IMR-90 (cell line): ENCODE measurements around the gene PFKFB1. TPM values are rescaled to one million over a fixed set of nuclear protein-coding genes. Genes with fewer than 3 reads are reported as not detected.

Experiments
- ATAC-seq: fragments of 200-7000 bp; cut with Tn5 transposase; 2 replicates; pipeline ENCODE4 v1.9.1; 2020; ENCODE audit warnings: low read depth, mild to moderate bottlenecking, moderate library complexity
- BruUV-seq: library from RNA; stranded (reverse); fragments of 400-500 nt; replicated peaks from 2 replicates; lab custom pipeline; 2021; lab: Mats Ljungman, UMichigan
- CTCF ChIA-PET: fragments of 300-600 bp; formaldehyde crosslinking; extraction: SDS; loops from one replicate; lab custom pipeline; 2021; ENCODE audit warnings: antibody characterized with exemption; lab: Yijun Ruan, JAX
- POLR2A ChIA-PET: fragments of 300-600 bp; sonication (Branson Sonifier 250); formaldehyde crosslinking; loops from one replicate; lab custom pipeline; 2022; ENCODE audit warnings: antibody characterized with exemption; ENCODE audit not compliant: unreplicated experiment; lab: Charles Lee
- DNase-seq: peaks from one replicate; pipeline ENCODE4 v3.0.0; 2013
- H2AFZ ChIP-seq: replicated peaks from 2 replicates; pipeline ENCODE3; 2013; ENCODE audit warnings: low read length, mild to moderate bottlenecking; ENCODE audit not compliant: poor library complexity
- H2AK5ac ChIP-seq: 2 replicates; pipeline ENCODE4 v1.6.1; 2013; ENCODE audit warnings: low read depth, low read length, inconsistent platforms
- H2AK9ac ChIP-seq: replicated peaks from 2 replicates; pipeline ENCODE3; 2013; ENCODE audit warnings: mild to moderate bottlenecking, low read depth, low read length, moderate library complexity; ENCODE audit not compliant: poor library complexity
- H2BK120ac ChIP-seq: 2 replicates; pipeline ENCODE4 v1.6.1; 2013; ENCODE audit warnings: low read depth, low read length, inconsistent platforms
- H2BK15ac ChIP-seq: 3 replicates; pipeline ENCODE4 v1.6.1; 2013; ENCODE audit warnings: low read depth, low read length, inconsistent platforms
- H2BK20ac ChIP-seq: 2 replicates; pipeline ENCODE4 v1.6.1; 2013; ENCODE audit warnings: low read depth, mild to moderate bottlenecking, inconsistent platforms, low read length, moderate library complexity
- H2BK5ac ChIP-seq: 2 replicates; pipeline ENCODE4 v1.6.1; 2013; ENCODE audit warnings: mild to moderate bottlenecking, low read depth, low read length, inconsistent platforms; ENCODE audit not compliant: poor library complexity, severe bottlenecking
- H3K14ac ChIP-seq: replicated peaks from 2 replicates; pipeline ENCODE4 v1.6.1; 2013; ENCODE audit warnings: low read depth, low read length, inconsistent platforms
- H3K18ac ChIP-seq: 2 replicates; pipeline ENCODE4 v1.6.1; 2013; ENCODE audit warnings: low read depth, low read length, control low read depth
- H3K23ac ChIP-seq: 2 replicates; pipeline ENCODE4 v1.6.1; 2013; ENCODE audit warnings: low read depth, low read length, inconsistent platforms
- H3K27ac ChIP-seq: 2 replicates; pipeline ENCODE4 v1.5.1; 2013; ENCODE audit warnings: mild to moderate bottlenecking, control low read depth, low read length; ENCODE audit not compliant: insufficient read depth
- H3K27me3 ChIP-seq: 2 replicates; pipeline ENCODE4 v1.6.1; 2013; ENCODE audit warnings: low read length; ENCODE audit not compliant: control insufficient read depth, insufficient read depth
- H3K36me3 ChIP-seq: 2 replicates; pipeline ENCODE4 v1.6.1; 2013; ENCODE audit warnings: low read length, mixed read lengths; ENCODE audit not compliant: control insufficient read depth, insufficient read depth
- H3K4ac ChIP-seq: 2 replicates; pipeline ENCODE4 v1.6.1; 2013; ENCODE audit warnings: low read depth, low read length, inconsistent platforms
- H3K4me1 ChIP-seq: 2 replicates; pipeline ENCODE4 v1.6.1; 2013; ENCODE audit warnings: low read length, mixed read lengths; ENCODE audit not compliant: control insufficient read depth, insufficient read depth
- H3K4me2 ChIP-seq: 2 replicates; pipeline ENCODE4 v1.6.1; 2013; ENCODE audit warnings: low read depth, mild to moderate bottlenecking, control low read depth, low read length, moderate library complexity
- H3K4me3 ChIP-seq: 2 replicates; pipeline ENCODE4 v1.5.1; 2013; ENCODE audit warnings: low read depth, mild to moderate bottlenecking, control low read depth, low read length, moderate library complexity; ENCODE audit not compliant: insufficient read depth
- H3K56ac ChIP-seq: 2 replicates; pipeline ENCODE4 v1.6.1; 2013; ENCODE audit warnings: low read length, inconsistent platforms; ENCODE audit not compliant: insufficient read depth; ENCODE audit errors: extremely low read depth
- H3K79me1 ChIP-seq, 2 experiments: 2 replicates each; pipeline ENCODE4 v1.6.1; 2013; ENCODE audit warnings: low read length in 2 of 2, inconsistent platforms in 1 of 2, low read depth in 1 of 2
- H3K9ac ChIP-seq: 2 replicates; pipeline ENCODE4 v1.6.1; 2013; ENCODE audit warnings: low read depth, low read length, control low read depth
- H3K9me1 ChIP-seq: 2 replicates; pipeline ENCODE4 v1.6.1; 2013; ENCODE audit warnings: low read length, inconsistent platforms; ENCODE audit not compliant: insufficient read depth
- H3K9me3 ChIP-seq: 2 replicates; pipeline ENCODE4 v1.6.1; 2013; ENCODE audit warnings: low read length; ENCODE audit not compliant: control insufficient read depth, insufficient read depth
- H4K20me1 ChIP-seq: 2 replicates; pipeline ENCODE4 v1.6.1; 2013; ENCODE audit warnings: low read length, inconsistent platforms; ENCODE audit not compliant: insufficient read depth
- H4K5ac ChIP-seq: 2 replicates; pipeline ENCODE4 v1.6.1; 2013; ENCODE audit warnings: mild to moderate bottlenecking, low read depth, low read length, control low read depth
- H4K8ac ChIP-seq, 2 experiments: 2 replicates each; pipeline ENCODE4 v1.6.1; 2013; ENCODE audit warnings: low read depth in 2 of 2, low read length in 2 of 2, control low read depth in 1 of 2, inconsistent platforms in 1 of 2
- H4K91ac ChIP-seq: 2 replicates; pipeline ENCODE4 v1.6.1; 2013; ENCODE audit warnings: low read depth, low read length, inconsistent platforms; ENCODE audit not compliant: insufficient read depth
- CEBPB ChIP-seq: IDR thresholded peaks from 2 replicates; pipeline ENCODE4 v1.6.1; 2012; ENCODE audit warnings: low read depth, low read length, improper control_type of control experiment
- MAFK ChIP-seq: IDR thresholded peaks from 2 replicates; pipeline ENCODE4 v1.6.1; 2012; ENCODE audit warnings: low read depth, low read length, improper control_type of control experiment
- MXI1 ChIP-seq: IDR thresholded peaks from 2 replicates; pipeline ENCODE4 v1.6.1; 2012; ENCODE audit warnings: low read depth, mild to moderate bottlenecking, low read length, moderate library complexity, borderline replicate concordance
- RCOR1 ChIP-seq: IDR thresholded peaks from 2 replicates; pipeline ENCODE4 v1.6.1; 2012; ENCODE audit warnings: mild to moderate bottlenecking, low read length, improper control_type of control experiment; ENCODE audit not compliant: insufficient replicate concordance
- WGBS, 2 experiments: methylation state at CpG; one replicate each; pipeline versions ENCODE4 v1.1.5 to v1.1.7; 2013; ENCODE audit warnings: missing lambda C conversion rate in 2 of 2; ENCODE audit not compliant: insufficient read length in 1 of 2; ENCODE audit errors: extremely low coverage in 2 of 2; 5-methylcytosine and 5-hydroxymethylcytosine counted together
- dilution Hi-C: fragments of 300-500 bp; cut with HindIII; formaldehyde crosslinking; loops from one replicate; pipeline ENCODE4 v1.14.3; 2018; ENCODE audit warnings: low sequenced_read_pairs; ENCODE audit not compliant: unreplicated experiment
- in situ Hi-C: fragments of 300-500 bp; cut with MboI; formaldehyde crosslinking; loops from 3 replicates; pipeline ENCODE4 v1.14.3; 2019; ENCODE audit warnings: low sequenced_read_pairs, inconsistent platforms, mixed read lengths
- intact Hi-C: fragments of 100-400 bp; cut with micrococcal nuclease; formaldehyde crosslinking; loops from 2 replicates; pipeline ENCODE4 v1.10.0; 2022
- microRNA-seq, 2 experiments: library from miRNA; stranded (forward) in 1 of 2; unstranded in 1 of 2; fragments of 10-50 nt in 1 of 2; fragments of <30 nt in 1 of 2; gene quantifications in 1 of 2; microRNA quantifications in 1 of 2; one replicate each; pipeline versions ENCODE3 to v1.1.0; 2013 to 2020; ENCODE audit not compliant: insufficient read depth in 1 of 2, insufficient read length in 1 of 2, unreplicated experiment in 1 of 2
- polyA plus RNA-seq, 3 experiments: library from polyadenylated mRNA; depleted of rRNA; stranded (reverse); fragments of >200 nt; gene quantifications; 2 replicates each; pipeline ENCODE4 v1.2.3, GENCODE V29; 2012; ENCODE audit warnings: low replicate concordance in 1 of 3
- small RNA-seq, 5 experiments: library from RNA; depleted of rRNA; stranded (forward); fragments of <200 nt; gene quantifications; one replicate each; pipeline ENCODE3, GENCODE V24; 2012
- total RNA-seq: library from RNA; depleted of rRNA; stranded (reverse); fragments of >200 nt; gene quantifications from 2 replicates; pipeline ENCODE4 v1.2.3, GENCODE V29; 2012; rRNA removed

The PFKFB1 gene
- total and polyA plus RNA-seq, 2 of the 4 experiments (the other 2 are of a cell fraction): under 0.01 to 0.15 TPM

GRCh38 chrX:54885740-54886139 lies 108.2 kb downstream of the PFKFB1 start:
- Histone ChIP-seq H3K4me2 (no peak overlapping the region), H2BK15ac (no peak overlapping the region), H3K36me3 (no peaks in the 10 kb centered on the region), H3K14ac (no peak overlapping the region), H3K79me1 (no peaks in the 10 kb centered on the region), H2BK5ac (no peak overlapping the region), H3K9me3 (no peaks in the 10 kb centered on the region), H3K18ac (no peak overlapping the region), H3K4ac (no peak overlapping the region), H2BK20ac (no peak overlapping the region), H3K9me1 (no peaks in the 10 kb centered on the region), H3K9ac (no peak overlapping the region), H2AK9ac (no peak overlapping the region), H3K23ac (no peak overlapping the region), H4K91ac (no peak overlapping the region), H4K5ac (no peak overlapping the region), H3K27ac (no peak overlapping the region), H3K4me3 (no peak overlapping the region), H3K4me1 (no peaks in the 10 kb centered on the region), H2BK120ac (no peak overlapping the region), H3K56ac (no peak overlapping the region), H2AK5ac (no peak overlapping the region), H2AFZ (no peak overlapping the region), H4K8ac (no peak overlapping the region), H4K20me1 (no peaks in the 10 kb centered on the region), H3K27me3 (no peaks in the 10 kb centered on the region; the same call in 1 of the 2 replicates)
- dilution Hi-C loops (no loop called here), in situ Hi-C loops (no loop called here), intact Hi-C loops (no loop called here)
- TF ChIP-seq RCOR1 (no peak), MAFK (no peak), CEBPB (peak; percentile 60; the same call in 1 of the 2 replicates), MXI1 (no peak)
- ChIA-PET CTCF (no interaction called here), POLR2A (no interaction called here)
- WGBS, 2 experiments: 50% methylated on average over 1 of the region's 3 CpGs; no CpG with 5 or more reads in 1 of the 2 experiments
- DNase-seq (no peak), ATAC-seq (no peak)
- BruUV-seq: no TSS peak

Small RNA genes within 50 kb of the gene (microRNA-seq; reads per million reads assigned to microRNA genes)
- not detected for gene RF00614 (ENCODE audit: insufficient read depth, insufficient read length)

Small RNA genes within 50 kb of the gene (small RNA-seq; reads per million reads assigned to genes)
- gene RF00614: 0 reads per million in 5 experiments

Other genes starting within 250 kb of the PFKFB1 start
- gene ITIH6, start 195.9 kb downstream of the PFKFB1 start, total RNA-seq: not detected in 2 replicates
- not detected in 2 replicates for gene ITIH6, start 195.9 kb downstream of the PFKFB1 start, polyA plus RNA-seq (2012; rRNA removed)
- 279 and 341 TPM in 2 replicates for gene MAGED2, start 186.4 kb downstream of the PFKFB1 start, total RNA-seq
- 268 and 301 TPM in 2 replicates for gene MAGED2, start 186.4 kb downstream of the PFKFB1 start, polyA plus RNA-seq (2012; rRNA removed)
- gene TRO, start 73.4 kb downstream of the PFKFB1 start, total RNA-seq: 25.8 and 35.1 TPM in 2 replicates
- gene TRO, start 73.4 kb downstream of the PFKFB1 start, polyA plus RNA-seq (2012; rRNA removed): 46.3 and 54.2 TPM in 2 replicates
- 3.4 and 4.2 TPM in 2 replicates for gene APEX2, start 6.2 kb upstream of the PFKFB1 start, total RNA-seq
- 16.5 and 19.1 TPM in 2 replicates for gene APEX2, start 6.2 kb upstream of the PFKFB1 start, polyA plus RNA-seq (2012; rRNA removed)
- gene ALAS2, start 36.8 kb upstream of the PFKFB1 start, total RNA-seq: not detected in 2 replicates
- not detected in 2 replicates for gene ALAS2, start 36.8 kb upstream of the PFKFB1 start, polyA plus RNA-seq (2012; rRNA removed)
- gene PAGE2B, start 80.8 kb upstream of the PFKFB1 start, total RNA-seq: not detected in 2 replicates
- not detected in 2 replicates for gene PAGE2B, start 80.8 kb upstream of the PFKFB1 start, polyA plus RNA-seq (2012; rRNA removed)
- gene PAGE2, start 94.8 kb upstream of the PFKFB1 start, total RNA-seq: not detected in 2 replicates
- gene PAGE2, start 94.8 kb upstream of the PFKFB1 start, polyA plus RNA-seq (2012; rRNA removed): not detected in 2 replicates
- not detected in 2 replicates for gene PAGE5, start 226.2 kb upstream of the PFKFB1 start, total RNA-seq
- not detected in 2 replicates for gene PAGE5, start 226.2 kb upstream of the PFKFB1 start, polyA plus RNA-seq (2012; rRNA removed)